ENCODE results near the gene GNAI1.

Gene GNAI1

GRCh38 chr7:80134536-80135308, at the start of gene GNAI1:
GNAI1 (plus strand) TSS chr7:80134831; CDS start chr7:80135161, 330 bp downstream.
- peak; percentile 29 to 32 for DNase-seq (ENCODE audit: extremely low read depth in 1 of 2, low read depth in 1 of 2)

GRCh38 chr7:80087051-80087770, 47.4 kb upstream of the GNAI1 start:
- no peak for DNase-seq (ENCODE audit: extremely low read depth in 1 of 2, low read depth in 1 of 2)

- DNase-seq (ENCODE audit: extremely low read depth in 1 of 2, low read depth in 1 of 2): no peak
Observed at GRCh38 chr7:80087771-80088170, 46.9 kb upstream of the GNAI1 start.

- DNase-seq (ENCODE audit: extremely low read depth in 1 of 2, low read depth in 1 of 2): no peak
Observed at GRCh38 chr7:80088705-80089104, 45.9 kb upstream of the GNAI1 start.

- no peak for DNase-seq (ENCODE audit: extremely low read depth in 1 of 2, low read depth in 1 of 2)
Observed at GRCh38 chr7:80089366-80089765, 45.3 kb upstream of the GNAI1 start.

GRCh38 chr7:80093349-80093748, 41.3 kb upstream of the GNAI1 start:
- DNase-seq (ENCODE audit: extremely low read depth in 1 of 2, low read depth in 1 of 2): no peak

GRCh38 chr7:80095545-80095944, 39.1 kb upstream of the GNAI1 start:
- DNase-seq (ENCODE audit: extremely low read depth in 1 of 2, low read depth in 1 of 2): no peak

- DNase-seq (ENCODE audit: extremely low read depth in 1 of 2, low read depth in 1 of 2): no peak
Observed at GRCh38 chr7:80097756-80098155, 36.9 kb upstream of the GNAI1 start.

GRCh38 chr7:80098795-80099194, 35.8 kb upstream of the GNAI1 start:
- no peak for DNase-seq (ENCODE audit: extremely low read depth in 1 of 2, low read depth in 1 of 2)

- no peak for DNase-seq (ENCODE audit: extremely low read depth in 1 of 2, low read depth in 1 of 2)
Observed at GRCh38 chr7:80100254-80100653, 34.4 kb upstream of the GNAI1 start.

- no peak for DNase-seq (ENCODE audit: extremely low read depth in 1 of 2, low read depth in 1 of 2)
Observed at GRCh38 chr7:80105701-80106408, 28.8 kb upstream of the GNAI1 start.

GRCh38 chr7:80106498-80107113, 28.0 kb upstream of the GNAI1 start:
- no peak for DNase-seq (ENCODE audit: extremely low read depth in 1 of 2, low read depth in 1 of 2)

- DNase-seq (ENCODE audit: extremely low read depth in 1 of 2, low read depth in 1 of 2): no peak
Observed at GRCh38 chr7:80107278-80107677, 27.4 kb upstream of the GNAI1 start.

GRCh38 chr7:80110376-80110775, 24.3 kb upstream of the GNAI1 start:
- DNase-seq (ENCODE audit: extremely low read depth in 1 of 2, low read depth in 1 of 2): no peak

- no peak for DNase-seq (ENCODE audit: extremely low read depth in 1 of 2, low read depth in 1 of 2)
Observed at GRCh38 chr7:80114159-80114558, 20.5 kb upstream of the GNAI1 start.

GRCh38 chr7:80124526-80125264, 9.9 kb upstream of the GNAI1 start:
- no peak for DNase-seq (ENCODE audit: extremely low read depth in 1 of 2, low read depth in 1 of 2)

- DNase-seq (ENCODE audit: extremely low read depth in 1 of 2, low read depth in 1 of 2): no peak
Observed at GRCh38 chr7:80127412-80128160, 7.0 kb upstream of the GNAI1 start.

GRCh38 chr7:80128918-80129317, 5.7 kb upstream of the GNAI1 start:
- no peak for DNase-seq (ENCODE audit: extremely low read depth in 1 of 2, low read depth in 1 of 2)

GRCh38 chr7:80129785-80130184, 4.8 kb upstream of the GNAI1 start:
- no peak for DNase-seq (ENCODE audit: extremely low read depth in 1 of 2, low read depth in 1 of 2)

Data from stimulated activated CD8-positive, alpha-beta memory T cell treated with anti-CD3 and anti-CD28 coated beads, Interleukin-7, amount 100 ng/mL, for 48 hours (primary cell).